SU-DHL-6 (cell line): ENCODE measurements around the gene TENT5C.

Experiments
- CTCF ChIP-seq: fragments of 200-600 bp; sonication (generic); IDR thresholded peaks from one replicate; pipeline ENCODE4 v1.5.1; 2017; ENCODE audit warnings: antibody characterized with exemption, mild to moderate bottlenecking, low read length, moderate library complexity; ENCODE audit not compliant: insufficient read depth, poor library complexity, severe bottlenecking
- EZH2phosphoT487 ChIP-seq: fragments of 200-600 bp; sonication (generic), shearing (Covaris generic); conservative IDR thresholded peaks from 2 replicates; pipeline ENCODE4 v1.6.1; 2018; ENCODE audit warnings: mild to moderate bottlenecking, antibody characterized with exemption, low read length, moderate library complexity, mixed read lengths

- TF ChIP-seq CTCF (no peak), EZH2phosphoT487 (no peak)
Measured at GRCh38 chr1:117561071-117561470, 44.8 kb upstream of the TENT5C start.
